Activated CD4-positive, alpha-beta T cell treated with anti-CD3 and anti-CD28 coated beads, Interleukin-2, Interleukin-6, amounts not matched to agents 100 ng/mL and 50 ng/mL, durations not matched to agents 16 hours and 8 hours (primary cell): Measurements from ENCODE around the gene CACNA1H.
A peak's percentile ranks its signal among the peaks of the same experiment; 100 is the strongest.

Experiments used
- DNase-seq: peaks from one replicate; pipeline ENCODE4 v3.0.0-alpha.2; 2020

CACNA1H gene

GRCh38 chr16:1152651-1153259 lies at the start of gene CACNA1H:
Gene CACNA1H, plus strand, starts transcription at chr16:1153106. Its CDS starts 632 bp downstream, at chr16:1153738.
- peak; percentile 33 for DNase-seq

GRCh38 chr16:1103636-1103980 lies 49.3 kb upstream of the CACNA1H start:
- DNase-seq = no peak

- DNase-seq = peak; percentile 45
These were observed 46.9 kb upstream of the CACNA1H start for GRCh38 chr16:1105888-1106620.

- DNase-seq = no peak
These were observed 46.2 kb upstream of the CACNA1H start for GRCh38 chr16:1106659-1107058.

GRCh38 chr16:1107141-1107540 lies 45.8 kb upstream of the CACNA1H start:
- DNase-seq = no peak

- DNase-seq = no peak
These were observed 45.2 kb upstream of the CACNA1H start for GRCh38 chr16:1107731-1108130.

- DNase-seq = no peak
These were observed 44.3 kb upstream of the CACNA1H start for GRCh38 chr16:1108299-1109252.

- no peak for DNase-seq
These were observed 43.3 kb upstream of the CACNA1H start for GRCh38 chr16:1109648-1110047.

GRCh38 chr16:1112506-1113184 lies 40.3 kb upstream of the CACNA1H start:
- no peak for DNase-seq

GRCh38 chr16:1113489-1113888 lies 39.4 kb upstream of the CACNA1H start:
- no peak for DNase-seq

GRCh38 chr16:1113889-1114526 lies 38.9 kb upstream of the CACNA1H start:
- DNase-seq = no peak

- DNase-seq = no peak
These were observed 36.2 kb upstream of the CACNA1H start for GRCh38 chr16:1116693-1117077.

GRCh38 chr16:1117176-1117900 lies 35.6 kb upstream of the CACNA1H start:
- no peak for DNase-seq

- DNase-seq = no peak
These were observed 35.0 kb upstream of the CACNA1H start for GRCh38 chr16:1117926-1118325.

- DNase-seq = no peak
These were observed 33.8 kb upstream of the CACNA1H start for GRCh38 chr16:1119129-1119528.

GRCh38 chr16:1119766-1120576 lies 32.9 kb upstream of the CACNA1H start:
- DNase-seq = no peak

- no peak for DNase-seq
These were observed 32.3 kb upstream of the CACNA1H start for GRCh38 chr16:1120577-1120941.

GRCh38 chr16:1121009-1121408 lies 31.9 kb upstream of the CACNA1H start:
- DNase-seq = no peak

GRCh38 chr16:1121601-1122397 lies 31.1 kb upstream of the CACNA1H start:
- no peak for DNase-seq

- no peak for DNase-seq
These were observed 30.5 kb upstream of the CACNA1H start for GRCh38 chr16:1122398-1122765.
